Fibroblast of lung (primary cell): ENCODE measurements around the gene TUBB8. TPM values are rescaled to one million over a fixed set of nuclear protein-coding genes. Genes with fewer than 3 reads are reported as not detected.
"Not testable (repeated sequence)": the region's sequence is repeated elsewhere in the genome, so short reads cannot be mapped to it uniquely, and the experiment has no call there.

Source experiments
- DNase-seq, 2 donors: peaks; one replicate each; pipeline versions ENCODE4 v3.0.0 to v3.0.0-alpha.2; 2010; ENCODE audit warnings: low read depth in 2 of 2
- H2AFZ ChIP-seq: 2 replicates; pipeline ENCODE4 v1.5.1; 2012; ENCODE audit warnings: low read length, control low read depth, inconsistent platforms
- H3K27ac ChIP-seq: 2 replicates; pipeline ENCODE4 v1.5.1; 2011; ENCODE audit warnings: low read length, control low read depth; ENCODE audit not compliant: insufficient read depth
- H3K27me3 ChIP-seq: 2 replicates; pipeline ENCODE4 v1.5.1; 2011; ENCODE audit warnings: mild to moderate bottlenecking, low read length; ENCODE audit not compliant: control insufficient read depth, insufficient read depth
- H3K36me3 ChIP-seq: 2 replicates; pipeline ENCODE4 v1.5.1; 2011; ENCODE audit warnings: low read length; ENCODE audit not compliant: control insufficient read depth, insufficient read depth
- H3K4me1 ChIP-seq: 2 replicates; pipeline ENCODE4 v1.5.1; 2011; ENCODE audit warnings: low read length; ENCODE audit not compliant: control insufficient read depth, insufficient read depth; ENCODE audit errors: extremely low read depth
- H3K4me2 ChIP-seq: 2 replicates; pipeline ENCODE4 v1.5.1; 2011; ENCODE audit warnings: low read length, control low read depth; ENCODE audit not compliant: insufficient read depth; ENCODE audit errors: extremely low read depth
- H3K4me3 ChIP-seq, 4 experiments: fragments of 200-600 bp in 1 of 4; sonication (generic) in 1 of 4; replicated peaks in 1 of 4; 2 replicates each; pipeline ENCODE4 v1.5.1; 2011 to 2016; ENCODE audit warnings: low read length in 4 of 4, low read depth in 3 of 4, mild to moderate bottlenecking in 3 of 4, control low read depth in 2 of 4, inconsistent platforms in 1 of 4, mixed read lengths in 1 of 4; ENCODE audit not compliant: insufficient read depth in 1 of 4; ENCODE audit errors: control extremely low read depth in 1 of 4
- H3K79me2 ChIP-seq: 2 replicates; pipeline ENCODE4 v1.5.1; 2012; ENCODE audit warnings: mild to moderate bottlenecking, low read length, inconsistent platforms; ENCODE audit not compliant: control insufficient read depth, insufficient read depth
- H3K9ac ChIP-seq: 2 replicates; pipeline ENCODE4 v1.5.1; 2011; ENCODE audit warnings: mild to moderate bottlenecking, low read length, control low read depth; ENCODE audit not compliant: insufficient read depth
- H3K9me3 ChIP-seq: 2 replicates; pipeline ENCODE4 v1.5.1; 2012; ENCODE audit warnings: low read depth, low read length; ENCODE audit not compliant: control insufficient read depth, insufficient read depth
- H4K20me1 ChIP-seq: 2 replicates; pipeline ENCODE4 v1.5.1; 2011; ENCODE audit warnings: low read length; ENCODE audit not compliant: control insufficient read depth, insufficient read depth; ENCODE audit errors: extremely low read depth
- polyA plus RNA-seq, 2 donors: library from polyadenylated mRNA; depleted of rRNA in 1 of 2; stranded (reverse) in 1 of 2; unstranded in 1 of 2; fragments of >200 nt; gene quantifications; 2 replicates each; pipeline ENCODE4 v1.2.1, GENCODE V29; 2011 to 2012; ENCODE audit warnings: missing spikeins in 1 of 2
- total RNA-seq: library from RNA; depleted of rRNA; stranded (reverse); fragments of >200 nt; gene quantifications from 2 replicates; pipeline ENCODE4 v1.2.1, GENCODE V29; 2014

The TUBB8 gene
- total and polyA plus RNA-seq, 2 donors (not counting 1 experiment from before 2014, with no cell fraction given) = not detected

GRCh38 chr10:11260-11659 lies 37.8 kb downstream of the TUBB8 start:
- H4K20me1 ChIP-seq, DNase-seq, H3K27me3 ChIP-seq, H3K4me1 ChIP-seq, H3K9ac ChIP-seq, H3K4me3 ChIP-seq, H3K9me3 ChIP-seq, H2AFZ ChIP-seq, H3K27ac ChIP-seq, H3K36me3 ChIP-seq, H3K79me2 ChIP-seq, H3K4me2 ChIP-seq: not testable (repeated sequence)

GRCh38 chr10:10261-10971 lies 38.7 kb downstream of the TUBB8 start:
- H3K4me1 ChIP-seq, H3K27me3 ChIP-seq, H2AFZ ChIP-seq, H3K9me3 ChIP-seq, H3K9ac ChIP-seq, H3K27ac ChIP-seq, H3K79me2 ChIP-seq, H3K4me2 ChIP-seq, H3K4me3 ChIP-seq, H3K36me3 ChIP-seq, DNase-seq, H4K20me1 ChIP-seq: not testable (repeated sequence)

Other genes with a start within 250 kb of the TUBB8 start
- 57.0 and 57.5 TPM in 2 replicates for gene ZMYND11, start 86.2 kb upstream of the TUBB8 start, total RNA-seq
- 60.6 and 68.4 TPM in 2 replicates for gene ZMYND11, start 86.2 kb upstream of the TUBB8 start, polyA plus RNA-seq